Measurements from ENCODE around the gene PGAM1.

GRCh38 chr10:97475936-97476594 is 50.1 kb downstream of the PGAM1 start:
- TF ChIP-seq ZNF404 (tag by site-specific recombination; IDR thresholded peaks at IDR 0.05): no peak
- TF ChIP-seq ZNF132 (tag by site-specific recombination; IDR thresholded peaks at IDR 0.05; ENCODE audit: borderline replicate concordance): no peak
- TF ChIP-seq KLF16 (tag by site-specific recombination; IDR thresholded peaks at IDR 0.05): no peak
- TF ChIP-seq AEBP2 (tag by site-specific recombination; IDR thresholded peaks at IDR 0.05; ENCODE audit: borderline replicate concordance): no peak
- TF ChIP-seq ZNF112 (tag by site-specific recombination; IDR thresholded peaks at IDR 0.05): no peak
- no peak for TF ChIP-seq ZNF560 (tag by site-specific recombination; IDR thresholded peaks at IDR 0.05; ENCODE audit: borderline replicate concordance)
- no peak for TF ChIP-seq ZNF707 (tag by site-specific recombination; IDR thresholded peaks at IDR 0.05)
- no peak for TF ChIP-seq CTCF (tag by site-specific recombination; IDR thresholded peaks at IDR 0.05)
- no peak for TF ChIP-seq ZNF596 (tag by site-specific recombination; IDR thresholded peaks at IDR 0.05)
- TF ChIP-seq ZBTB44 (tag by site-specific recombination; IDR thresholded peaks at IDR 0.05): no peak

Measured in HEK293 (cell line).